Measurements from ENCODE around the gene ANAPC16. TPM values are rescaled to one million over a fixed set of nuclear protein-coding genes. Genes with fewer than 3 reads are reported as not detected.
"Not testable (repeated sequence)": the region's sequence is repeated elsewhere in the genome, so short reads cannot be mapped to it uniquely, and the experiment has no call there.

ANAPC16 gene
- total and polyA plus RNA-seq, 2 experiments from 2014 or later: 69.6 to 97.9 TPM

DNA sequence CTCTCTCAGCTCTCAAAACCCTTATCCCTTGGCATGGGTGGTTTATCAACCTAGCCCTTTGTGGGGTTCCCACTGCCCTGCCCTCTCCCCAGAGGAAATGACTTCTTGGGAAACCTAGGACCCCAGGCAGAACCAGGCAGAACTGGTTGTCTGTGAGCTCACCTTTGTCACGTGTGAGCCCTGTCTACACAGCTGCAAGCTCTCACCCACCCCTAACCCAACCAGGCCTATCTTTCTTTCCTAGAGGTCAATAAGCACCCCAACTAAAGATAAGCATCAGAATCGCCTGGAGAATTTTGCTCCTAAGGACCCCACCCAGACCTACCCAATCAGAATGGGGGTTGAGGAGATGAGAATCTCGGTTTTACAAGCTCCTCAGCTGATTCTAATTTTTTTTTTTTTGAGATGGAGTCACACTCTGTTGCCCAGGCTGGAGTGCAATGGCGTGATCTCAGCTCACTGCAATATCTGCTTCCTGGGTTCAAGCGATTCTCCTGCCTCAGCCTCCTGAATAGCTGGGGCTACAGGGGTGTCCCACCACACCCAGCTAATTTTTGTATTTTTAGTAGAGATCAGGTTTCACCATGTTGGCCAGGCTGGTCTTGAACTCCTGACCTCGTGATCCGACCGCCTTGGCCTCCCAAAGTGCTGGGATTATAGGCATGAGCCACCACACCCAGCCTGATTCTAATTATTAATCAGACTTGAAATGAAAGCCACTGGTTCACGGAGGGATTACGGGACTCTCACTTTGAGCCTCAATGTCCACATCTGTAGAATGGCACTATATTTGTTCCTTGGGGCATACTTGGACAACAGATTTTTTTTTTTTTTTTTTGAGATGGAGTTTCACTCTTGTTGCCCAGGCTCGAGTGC, 50.4 kb downstream of the ANAPC16 start:
- no peaks in the 10 kb centered on the region for H4K20me1 ChIP-seq (ENCODE audit: insufficient read depth)
- no peaks in the 10 kb centered on the region for H3K27me3 ChIP-seq (replicated peaks; ENCODE audit: insufficient read depth)
- in situ Hi-C loops (cut with MboI): no loop called here
- no peaks in the 10 kb centered on the region for H3K36me3 ChIP-seq (ENCODE audit: low read depth)
- no peaks in the 10 kb centered on the region for H3K9me3 ChIP-seq (ENCODE audit: low read depth)
- 0 out of 2 replicates have a peak, but pooled peaks cover 6% of the 10 kb centered on the region for H3F3A ChIP-seq (ENCODE audit: insufficient read depth)
- H3K9me2 ChIP-seq (ENCODE audit: insufficient read depth): no peaks in the 10 kb centered on the region
- WGBS, 2 experiments (ENCODE audit: low coverage in 1 of 2, low lambda C conversion rate in 2 of 2, missing lambda C conversion rate in 2 of 2): 84 to 86% methylated on average over 11 of the region's 11 CpGs
- no peak overlapping the region for H2AFZ ChIP-seq
- TF ChIP-seq EZH2 (IDR thresholded peaks at IDR 0.05; ENCODE audit: insufficient read depth, poor library complexity, severe bottlenecking) (no peak), EZH2phosphoT487 (IDR thresholded peaks at IDR 0.05; ENCODE audit: insufficient read depth, low read depth) (no peak)
- DNase-seq: no peak
- no peak overlapping the region for H3K4me2 ChIP-seq (ENCODE audit: unreplicated experiment)
- H3K79me2 ChIP-seq (ENCODE audit: insufficient read depth): no peaks in the 10 kb centered on the region
- H3K27ac ChIP-seq: no peak overlapping the region
- H3K9ac ChIP-seq: no peak overlapping the region
- H3K4me3 ChIP-seq: no peak overlapping the region
- H3K4me1 ChIP-seq (ENCODE audit: insufficient read depth): 0 out of 2 replicates have a peak, but pooled peaks cover 5% of the 10 kb centered on the region

DNA sequence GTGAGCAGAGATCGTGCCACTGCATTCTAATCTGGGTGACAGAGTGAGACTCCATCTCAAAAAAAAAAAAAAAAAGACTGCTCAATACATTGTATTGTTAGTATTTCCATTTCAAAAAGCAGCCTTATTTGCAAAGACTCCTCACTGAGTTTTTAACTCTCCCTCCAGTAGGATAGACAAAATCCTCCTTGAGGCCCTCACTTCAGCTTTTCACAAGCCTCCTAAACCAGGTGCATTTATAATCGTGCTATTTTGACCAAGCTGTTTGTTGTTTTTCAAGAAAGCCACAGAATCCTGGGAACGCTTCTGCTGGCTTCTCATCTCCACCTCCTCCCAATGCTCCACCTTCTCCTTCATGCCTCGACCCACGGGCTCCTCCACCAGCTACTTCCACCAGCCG, 51.6 kb downstream of the ANAPC16 start:
- no peaks in the 10 kb centered on the region for H3K27me3 ChIP-seq (replicated peaks; ENCODE audit: insufficient read depth)
- H2AFZ ChIP-seq: no peak overlapping the region
- no peak overlapping the region for H3K4me2 ChIP-seq (ENCODE audit: unreplicated experiment)
- peaks cover 10% of the 10 kb centered on the region; the same call in 1 of the 2 replicates for H3F3A ChIP-seq (ENCODE audit: insufficient read depth)
- no peaks in the 10 kb centered on the region for H3K79me2 ChIP-seq (ENCODE audit: insufficient read depth)
- H4K20me1 ChIP-seq (ENCODE audit: insufficient read depth): no peaks in the 10 kb centered on the region
- no peak for DNase-seq
- no peaks in the 10 kb centered on the region for H3K9me2 ChIP-seq (ENCODE audit: insufficient read depth)
- no peaks in the 10 kb centered on the region for H3K9me3 ChIP-seq (ENCODE audit: low read depth)
- no peak for TF ChIP-seq EZH2phosphoT487 (IDR thresholded peaks at IDR 0.05; ENCODE audit: insufficient read depth, low read depth)
- TF ChIP-seq EZH2 (IDR thresholded peaks at IDR 0.05; ENCODE audit: insufficient read depth, poor library complexity, severe bottlenecking): no peak
- peaks cover 5% of the 10 kb centered on the region for H3K4me1 ChIP-seq (ENCODE audit: insufficient read depth)
- H3K27ac ChIP-seq: no peak overlapping the region
- in situ Hi-C loops (cut with MboI): no loop called here
- no peak overlapping the region for H3K9ac ChIP-seq
- H3K36me3 ChIP-seq (ENCODE audit: low read depth): no peaks in the 10 kb centered on the region
- whole genome bisulfite sequencing, 2 experiments (ENCODE audit: low coverage in 1 of 2, low lambda C conversion rate in 2 of 2, missing lambda C conversion rate in 2 of 2): 81 to 82% methylated on average over 6 of the region's 6 CpGs
- no peak overlapping the region for H3K4me3 ChIP-seq

DNA sequence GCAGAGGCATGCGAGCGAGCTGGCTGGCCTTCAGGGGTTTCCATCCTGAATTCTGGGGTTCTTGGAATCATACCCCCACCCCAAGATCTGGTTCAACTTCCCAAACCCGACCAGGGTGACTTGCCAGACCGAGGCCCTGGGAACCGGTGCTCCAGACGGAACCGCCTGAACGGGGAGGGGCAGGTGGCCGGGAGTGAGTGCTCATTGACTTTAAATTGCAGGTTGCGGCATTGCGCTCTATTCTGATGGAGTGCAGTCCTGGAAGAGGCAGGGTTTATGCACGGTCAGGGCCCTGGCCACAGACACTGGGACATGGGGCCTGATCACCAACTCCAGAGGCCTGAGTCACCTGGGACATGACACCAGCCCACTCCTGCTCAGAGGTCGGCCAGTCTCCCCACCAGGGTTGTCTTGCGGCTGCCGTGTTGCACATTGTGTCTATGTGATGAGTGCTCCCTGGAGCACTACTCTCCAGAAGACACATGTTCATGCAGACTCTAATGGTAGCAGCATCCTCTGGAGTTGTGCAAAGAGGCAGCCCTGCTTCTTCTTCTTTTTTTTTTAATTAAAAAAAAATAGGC, 52.1 kb downstream of the ANAPC16 start:
- no peak overlapping the region for H3K4me3 ChIP-seq
- H2AFZ ChIP-seq: no peak overlapping the region
- TF ChIP-seq EZH2phosphoT487 (IDR thresholded peaks at IDR 0.05; ENCODE audit: insufficient read depth, low read depth) (no peak), EZH2 (IDR thresholded peaks at IDR 0.05; ENCODE audit: insufficient read depth, poor library complexity, severe bottlenecking) (no peak)
- in situ Hi-C loops (cut with MboI): no loop called here
- H3K27ac ChIP-seq: no peak overlapping the region
- H3K9ac ChIP-seq: no peak overlapping the region
- DNase-seq: no peak
- H3K4me2 ChIP-seq (ENCODE audit: unreplicated experiment): no peak overlapping the region
- no peaks in the 10 kb centered on the region for H4K20me1 ChIP-seq (ENCODE audit: insufficient read depth)
- H3K9me2 ChIP-seq (ENCODE audit: insufficient read depth): no peaks in the 10 kb centered on the region
- peaks cover 8% of the 10 kb centered on the region for H3K4me1 ChIP-seq (ENCODE audit: insufficient read depth)
- H3K27me3 ChIP-seq (replicated peaks; ENCODE audit: insufficient read depth): no peaks in the 10 kb centered on the region
- no peaks in the 10 kb centered on the region for H3K9me3 ChIP-seq (ENCODE audit: low read depth)
- H3K79me2 ChIP-seq (ENCODE audit: insufficient read depth): no peaks in the 10 kb centered on the region
- 82 to 84% methylated on average over 15 of the region's 15 CpGs for WGBS, 2 experiments (ENCODE audit: low coverage in 1 of 2, low lambda C conversion rate in 2 of 2, missing lambda C conversion rate in 2 of 2)
- no peaks in the 10 kb centered on the region for H3K36me3 ChIP-seq (ENCODE audit: low read depth)
- H3F3A ChIP-seq (ENCODE audit: insufficient read depth): peaks cover 12% of the 10 kb centered on the region; the same call in 1 of the 2 replicates

DNA sequence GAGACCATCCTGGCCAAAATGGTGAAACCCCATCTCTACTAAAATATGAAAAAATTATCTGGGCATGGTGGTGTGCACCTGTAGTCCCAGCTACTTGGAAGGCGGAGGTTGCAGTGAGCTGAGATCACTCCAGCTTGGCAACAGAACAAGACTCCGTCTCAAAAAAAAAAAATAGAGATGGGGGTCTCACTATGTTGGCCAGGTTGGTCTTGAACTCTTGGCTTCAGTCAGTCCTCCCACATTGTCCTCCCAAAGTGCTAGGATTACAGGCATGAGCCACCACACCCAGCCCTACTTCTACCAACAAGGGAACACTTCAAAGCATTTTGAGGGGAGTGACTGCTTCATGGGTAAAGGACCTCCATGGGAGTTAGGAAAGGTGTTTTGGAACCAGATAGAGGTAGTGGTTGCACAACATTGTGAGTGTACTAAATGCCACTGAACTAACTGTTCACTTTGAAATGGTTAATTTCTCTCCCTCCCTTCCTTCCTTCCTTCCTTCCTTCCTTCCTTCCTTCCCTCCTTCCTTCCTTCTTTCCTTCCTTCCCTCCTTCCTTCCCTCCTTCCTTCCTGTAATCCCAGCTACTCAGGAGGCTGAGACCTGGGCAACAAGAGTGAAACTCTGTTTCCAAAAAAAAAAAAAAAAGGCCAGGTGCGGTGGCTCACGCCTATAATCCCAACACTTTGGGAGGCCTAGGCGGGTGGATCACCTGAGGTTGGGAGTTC, 52.8 kb downstream of the ANAPC16 start:
- H3K27ac ChIP-seq; DNase-seq; H3K9ac ChIP-seq; H3K36me3 ChIP-seq (ENCODE audit: low read depth); H3K9me3 ChIP-seq (ENCODE audit: low read depth); H4K20me1 ChIP-seq (ENCODE audit: insufficient read depth); H3K4me2 ChIP-seq (ENCODE audit: unreplicated experiment); H3K79me2 ChIP-seq (ENCODE audit: insufficient read depth); H3K4me3 ChIP-seq; H3K4me1 ChIP-seq (ENCODE audit: insufficient read depth); in situ Hi-C loops (cut with MboI); H2AFZ ChIP-seq; H3K27me3 ChIP-seq (replicated peaks; ENCODE audit: insufficient read depth); H3K9me2 ChIP-seq (ENCODE audit: insufficient read depth): not testable (repeated sequence)
- WGBS, 2 experiments (ENCODE audit: low coverage in 1 of 2, low lambda C conversion rate in 2 of 2, missing lambda C conversion rate in 2 of 2): 96 to 100% methylated on average over 4 to 5 of the region's 5 CpGs
- H3F3A ChIP-seq (ENCODE audit: insufficient read depth): peaks cover 12% of the 10 kb centered on the region; the same call in 1 of the 2 replicates
